Endothelial cell of umbilical vein (primary cell): Measurements from ENCODE around the gene RPS15A. TPM values are rescaled to one million over a fixed set of nuclear protein-coding genes. Genes with fewer than 3 reads are reported as not detected.

Experiments
- BruUV-seq: library from RNA; stranded (reverse); fragments of 400-500 nt; replicated peaks from 2 replicates; lab custom pipeline; 2021; lab: Mats Ljungman, UMichigan
- CTCF ChIA-PET: fragments of 300-600, 350-600 bp; sonication (Branson Sonifier 250); formaldehyde crosslinking; loops from one replicate; lab custom pipeline; 2021; ENCODE audit warnings: antibody characterized with exemption, inconsistent platforms; lab: Charles Lee
- POLR2A ChIA-PET: fragments of 300-600, 350-600 bp; sonication (Branson Sonifier 250); formaldehyde crosslinking; loops from one replicate; lab custom pipeline; 2021; ENCODE audit warnings: antibody characterized with exemption, inconsistent platforms; lab: Charles Lee
- DNase-seq: peaks from one replicate; pipeline ENCODE4 v3.0.0-alpha.2; 2011; ENCODE audit warnings: low read depth, low spot score
- FAIRE-seq: peaks from 2 replicates; lab custom pipeline; 2011; peaks lifted over from hg19 to GRCh38; lab: Jason Lieb, UNC
- H2AFZ ChIP-seq: 2 replicates; pipeline ENCODE4 v1.6.0; 2012; ENCODE audit warnings: low read depth, low read length, control low read depth, inconsistent platforms
- H3K27ac ChIP-seq: 2 replicates; pipeline ENCODE4 v1.5.1; 2011; ENCODE audit warnings: low read depth, mild to moderate bottlenecking, control low read depth, low read length, moderate library complexity; ENCODE audit not compliant: insufficient read depth
- H3K27me3 ChIP-seq, 2 experiments: 2 replicates each; pipeline versions ENCODE4 v1.6.0 to v1.6.1; 2011; ENCODE audit warnings: low read length in 2 of 2, mixed read lengths in 1 of 2; ENCODE audit not compliant: control insufficient read depth in 2 of 2, insufficient read depth in 2 of 2
- H3K36me3 ChIP-seq, 2 experiments: 2 replicates in 1 of 2; 3 replicates in 1 of 2; pipeline ENCODE4 v1.5.1; 2011; ENCODE audit warnings: low read length in 2 of 2, mild to moderate bottlenecking in 1 of 2, moderate library complexity in 1 of 2; ENCODE audit not compliant: control insufficient read depth in 2 of 2, insufficient read depth in 2 of 2; ENCODE audit errors: extremely low read depth in 1 of 2
- H3K4me1 ChIP-seq: 3 replicates; pipeline ENCODE4 v1.5.1; 2011; ENCODE audit warnings: mild to moderate bottlenecking, low read length; ENCODE audit not compliant: control insufficient read depth, insufficient read depth; ENCODE audit errors: extremely low read depth
- H3K4me2 ChIP-seq: 2 replicates; pipeline ENCODE4 v1.6.1; 2011; ENCODE audit warnings: low read length, control low read depth, mixed read lengths; ENCODE audit not compliant: insufficient read depth
- H3K4me3 ChIP-seq, 3 experiments: fragments of 200-600 bp in 1 of 3; sonication (generic), shearing (Covaris generic) in 1 of 3; replicated peaks in 1 of 3; 2 replicates each; pipeline ENCODE4 v1.5.1; 2011 to 2016; ENCODE audit warnings: control low read depth in 3 of 3, low read length in 3 of 3, mild to moderate bottlenecking in 2 of 3, inconsistent platforms in 1 of 3, low read depth in 1 of 3, moderate library complexity in 1 of 3; ENCODE audit not compliant: insufficient read depth in 1 of 3
- H3K79me2 ChIP-seq: 2 replicates; pipeline ENCODE4 v1.6.0; 2012; ENCODE audit warnings: low read length, inconsistent platforms; ENCODE audit not compliant: control insufficient read depth, insufficient read depth
- H3K9ac ChIP-seq: replicated peaks from 2 replicates; pipeline ENCODE3; 2011; ENCODE audit warnings: low read length, control low read depth; ENCODE audit not compliant: insufficient read depth; ENCODE audit errors: extremely low read depth
- H3K9me1 ChIP-seq: replicated peaks from 3 replicates; pipeline ENCODE4 v1.6.0; 2011; ENCODE audit warnings: mild to moderate bottlenecking, low read length; ENCODE audit not compliant: control insufficient read depth, insufficient read depth; ENCODE audit errors: extremely low read depth
- H3K9me3 ChIP-seq: replicated peaks from 2 replicates; pipeline ENCODE4 v1.5.1; 2012; ENCODE audit warnings: low read length, inconsistent platforms; ENCODE audit not compliant: control insufficient read depth, insufficient read depth
- H4K20me1 ChIP-seq: replicated peaks from 2 replicates; pipeline ENCODE3; 2011; ENCODE audit warnings: mild to moderate bottlenecking, low read length; ENCODE audit not compliant: control insufficient read depth, insufficient read depth; ENCODE audit errors: extremely low read depth
- EZH2 ChIP-seq: IDR thresholded peaks from 2 replicates; pipeline ENCODE4 v1.6.1; 2012; ENCODE audit warnings: borderline replicate concordance, low read depth, mild to moderate bottlenecking, moderate library complexity, low read length, inconsistent platforms; ENCODE audit not compliant: severe bottlenecking
- FOS ChIP-seq: IDR thresholded peaks from 2 replicates; pipeline ENCODE4 v1.6.1; 2011; ENCODE audit warnings: mild to moderate bottlenecking, low read length, moderate library complexity, borderline replicate concordance; ENCODE audit not compliant: insufficient read depth
- GATA2 ChIP-seq: IDR thresholded peaks from 2 replicates; pipeline ENCODE4 v1.7.0; 2011; ENCODE audit warnings: low read depth, mild to moderate bottlenecking, moderate library complexity, mixed read lengths, low read length; ENCODE audit not compliant: insufficient read length, insufficient read depth
- JUN ChIP-seq: IDR thresholded peaks from 2 replicates; pipeline ENCODE4 v1.6.1; 2011; ENCODE audit warnings: borderline replicate concordance, low read depth; ENCODE audit not compliant: insufficient read length, insufficient read depth
- MYC ChIP-seq: IDR thresholded peaks from one replicate; pipeline ENCODE4 v1.6.1; 2011; ENCODE audit warnings: mild to moderate bottlenecking, low read depth, low read length
- POLR2A ChIP-seq: IDR thresholded peaks from 2 replicates; pipeline ENCODE4 v1.6.1; 2012; ENCODE audit warnings: low read depth, mild to moderate bottlenecking, control low read depth, low read length
- POLR2AphosphoS5 ChIP-seq: IDR thresholded peaks from 2 replicates; pipeline ENCODE4 v1.6.1; 2012; ENCODE audit warnings: low read depth, mild to moderate bottlenecking, control low read depth, low read length, moderate library complexity; ENCODE audit not compliant: insufficient read depth
- dilution Hi-C: fragments of 300-500 bp; cut with MboI; formaldehyde crosslinking; loops from one replicate; pipeline ENCODE4 v1.15.0; 2019; ENCODE audit warnings: low sequenced_read_pairs; ENCODE audit not compliant: extremely low pct_ligation_motif_present
- intact Hi-C: fragments of 100-400 bp; cut with micrococcal nuclease; formaldehyde crosslinking; loops from one replicate; pipeline ENCODE4 v1.10.0; 2022
- polyA plus RNA-seq, 4 experiments: library from polyadenylated mRNA; depleted of rRNA in 3 of 4; stranded (reverse) in 3 of 4; unstranded in 1 of 4; fragments of >200 nt; gene quantifications; 2 replicates each; pipeline versions ENCODE4 v1.2.1 to v1.2.3, GENCODE V29; 2011 to 2012; ENCODE audit warnings: missing spikeins in 1 of 4
- total RNA-seq: library from RNA; stranded (reverse); gene quantifications from 2 replicates; pipeline ENCODE4 v1.2.3, GENCODE V29; 2021
- TF ChIP-seq, protein P1 (sequence below): IDR thresholded peaks from 2 replicates; pipeline ENCODE4 v1.6.1; 2011; ENCODE audit not compliant: insufficient read depth, insufficient read length
- TF ChIP-seq, protein P2 (sequence below), 2 donors: IDR thresholded peaks; 1 replicate in 1 of 2; 2 replicates in 1 of 2; pipeline ENCODE4 v1.5.1; 2011; ENCODE audit warnings: low read length in 2 of 2, mild to moderate bottlenecking in 2 of 2, moderate library complexity in 2 of 2, control low read depth in 1 of 2, inconsistent platforms in 1 of 2, low read depth in 1 of 2; ENCODE audit not compliant: insufficient read depth in 1 of 2; ENCODE audit errors: extremely low read depth in 1 of 2

The RPS15A gene
- total and polyA plus RNA-seq, 2 donors (not counting 3 experiments of a cell fraction or from before 2014, with no cell fraction given): 1,299 to 4,163 TPM

DNA sequence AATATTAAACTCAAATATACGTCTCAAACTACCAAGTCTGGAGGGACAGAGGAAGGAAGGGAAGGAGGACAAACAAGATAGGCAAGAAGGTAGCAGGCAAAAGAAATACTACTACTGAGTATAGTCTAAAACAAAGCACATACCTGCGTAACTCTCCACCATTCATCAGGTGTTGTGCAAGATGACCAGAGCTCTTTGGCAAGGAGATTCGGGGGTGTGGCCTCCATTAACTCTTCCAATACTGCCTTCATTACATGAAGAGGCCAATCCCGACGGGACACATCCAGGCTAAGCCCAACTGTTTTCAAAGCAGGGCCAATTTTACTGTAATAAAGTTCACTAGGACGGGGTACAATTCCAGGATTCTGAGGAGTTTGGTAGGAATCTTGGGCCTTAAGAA, 49.4 kb upstream of the RPS15A start:
- Histone ChIP-seq H3K4me2 (no peak overlapping the region), H3K4me3 (no peak overlapping the region), H3K4me1 (no peaks in the 10 kb centered on the region), H3K79me2 (no peaks in the 10 kb centered on the region), H3K36me3 (peaks cover 27 to 35% of the 10 kb centered on the region in 2 experiments), H3K27me3 (no peaks in the 10 kb centered on the region), H4K20me1 (no peaks in the 10 kb centered on the region), H3K9ac (no peak overlapping the region), H3K27ac (no peak overlapping the region), H3K9me1 (no peaks in the 10 kb centered on the region), H3K9me3 (no peaks in the 10 kb centered on the region), H2AFZ (no peak overlapping the region)
- POLR2A ChIA-PET: no interaction called here
- FAIRE-seq: no peak
- DNase-seq: no peak
- TF ChIP-seq EZH2: no peak
- TF ChIP-seq, protein P1, sequence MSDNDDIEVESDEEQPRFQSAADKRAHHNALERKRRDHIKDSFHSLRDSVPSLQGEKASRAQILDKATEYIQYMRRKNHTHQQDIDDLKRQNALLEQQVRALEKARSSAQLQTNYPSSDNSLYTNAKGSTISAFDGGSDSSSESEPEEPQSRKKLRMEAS: no peak
- no peak for TF ChIP-seq GATA2
- no peak for TF ChIP-seq POLR2AphosphoS5
- no peak for TF ChIP-seq MYC
- TF ChIP-seq JUN: no peak
- no peak for TF ChIP-seq POLR2A
- TF ChIP-seq FOS: no peak
- TF ChIP-seq, protein P2, sequence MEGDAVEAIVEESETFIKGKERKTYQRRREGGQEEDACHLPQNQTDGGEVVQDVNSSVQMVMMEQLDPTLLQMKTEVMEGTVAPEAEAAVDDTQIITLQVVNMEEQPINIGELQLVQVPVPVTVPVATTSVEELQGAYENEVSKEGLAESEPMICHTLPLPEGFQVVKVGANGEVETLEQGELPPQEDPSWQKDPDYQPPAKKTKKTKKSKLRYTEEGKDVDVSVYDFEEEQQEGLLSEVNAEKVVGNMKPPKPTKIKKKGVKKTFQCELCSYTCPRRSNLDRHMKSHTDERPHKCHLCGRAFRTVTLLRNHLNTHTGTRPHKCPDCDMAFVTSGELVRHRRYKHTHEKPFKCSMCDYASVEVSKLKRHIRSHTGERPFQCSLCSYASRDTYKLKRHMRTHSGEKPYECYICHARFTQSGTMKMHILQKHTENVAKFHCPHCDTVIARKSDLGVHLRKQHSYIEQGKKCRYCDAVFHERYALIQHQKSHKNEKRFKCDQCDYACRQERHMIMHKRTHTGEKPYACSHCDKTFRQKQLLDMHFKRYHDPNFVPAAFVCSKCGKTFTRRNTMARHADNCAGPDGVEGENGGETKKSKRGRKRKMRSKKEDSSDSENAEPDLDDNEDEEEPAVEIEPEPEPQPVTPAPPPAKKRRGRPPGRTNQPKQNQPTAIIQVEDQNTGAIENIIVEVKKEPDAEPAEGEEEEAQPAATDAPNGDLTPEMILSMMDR (IDR thresholded peaks at IDR 0.05; ENCODE audit: extremely low read depth in 1 of 2, insufficient read depth in 1 of 2, low read depth in 1 of 2, low read length in 2 of 2): no peak
- dilution Hi-C loops: no loop called here
- CTCF ChIA-PET: no interaction called here
- BruUV-seq: no TSS peak
- intact Hi-C loops: no loop called here
